GM12865 (cell line): ENCODE data around the gene ENTR1.

ENCODE experiments used
- DNase-seq: peaks from one replicate; pipeline ENCODE4 v3.0.0; 2010; ENCODE audit warnings: low read depth
- H3K4me3 ChIP-seq: 2 replicates; pipeline ENCODE4 v1.5.1; 2011; ENCODE audit warnings: mild to moderate bottlenecking, low read depth, low read length, control low read depth
- CTCF ChIP-seq: IDR thresholded peaks from 2 replicates; pipeline ENCODE4 v1.5.1; 2011; ENCODE audit warnings: low read length, control low read depth, low read depth, inconsistent platforms; ENCODE audit not compliant: insufficient read depth; ENCODE audit errors: missing control alignments

The ENTR1 gene

GRCh38 chr9:136361047-136361753, 49.2 kb downstream of the ENTR1 start:
- DNase-seq, result no peak
- TF ChIP-seq CTCF, result no peak
- H3K4me3 ChIP-seq, result no peak overlapping the region

GRCh38 chr9:136359774-136360718, 50.4 kb downstream of the ENTR1 start:
- no peak for DNase-seq
- no peak overlapping the region for H3K4me3 ChIP-seq
- no peak for TF ChIP-seq CTCF

GRCh38 chr9:136358888-136359287, 51.5 kb downstream of the ENTR1 start:
- DNase-seq, result no peak
- TF ChIP-seq CTCF, result no peak
- no peak overlapping the region for H3K4me3 ChIP-seq

- no peak for DNase-seq
- TF ChIP-seq CTCF, result no peak
- H3K4me3 ChIP-seq, result no peak overlapping the region
These were observed 52.4 kb downstream of the ENTR1 start for GRCh38 chr9:136358016-136358415.

GRCh38 chr9:136357202-136357725, 53.1 kb downstream of the ENTR1 start:
- DNase-seq, result no peak
- H3K4me3 ChIP-seq, result no peak overlapping the region
- no peak for TF ChIP-seq CTCF

- no peak for DNase-seq
- no peak for TF ChIP-seq CTCF
- H3K4me3 ChIP-seq, result no peak overlapping the region
These were observed 54.5 kb downstream of the ENTR1 start for GRCh38 chr9:136355616-136356557.
